Thyroid gland (tissue), 4 donors: Measurements from ENCODE around the gene FBXO17.

Experiments
- POLR2A ChIP-seq, 2 donors: fragments of 450-650 bp; IDR thresholded peaks; one replicate each; pipeline ENCODE4 v1.6.1; 2017; ENCODE audit warnings: antibody characterized with exemption in 2 of 2, mild to moderate bottlenecking in 2 of 2, moderate library complexity in 1 of 2
- TF ChIP-seq, protein P1 (sequence below), 6 experiments: fragments of 200-600 bp in 3 of 6; fragments of 450-650 bp in 3 of 6; sonication (generic) in 3 of 6; IDR thresholded peaks; one replicate each; pipeline ENCODE4 v1.5.1; 2016 to 2019; ENCODE audit warnings: antibody characterized with exemption in 6 of 6, mild to moderate bottlenecking in 2 of 6, inconsistent platforms in 1 of 6, moderate library complexity in 1 of 6

- TF ChIP-seq, protein P1, sequence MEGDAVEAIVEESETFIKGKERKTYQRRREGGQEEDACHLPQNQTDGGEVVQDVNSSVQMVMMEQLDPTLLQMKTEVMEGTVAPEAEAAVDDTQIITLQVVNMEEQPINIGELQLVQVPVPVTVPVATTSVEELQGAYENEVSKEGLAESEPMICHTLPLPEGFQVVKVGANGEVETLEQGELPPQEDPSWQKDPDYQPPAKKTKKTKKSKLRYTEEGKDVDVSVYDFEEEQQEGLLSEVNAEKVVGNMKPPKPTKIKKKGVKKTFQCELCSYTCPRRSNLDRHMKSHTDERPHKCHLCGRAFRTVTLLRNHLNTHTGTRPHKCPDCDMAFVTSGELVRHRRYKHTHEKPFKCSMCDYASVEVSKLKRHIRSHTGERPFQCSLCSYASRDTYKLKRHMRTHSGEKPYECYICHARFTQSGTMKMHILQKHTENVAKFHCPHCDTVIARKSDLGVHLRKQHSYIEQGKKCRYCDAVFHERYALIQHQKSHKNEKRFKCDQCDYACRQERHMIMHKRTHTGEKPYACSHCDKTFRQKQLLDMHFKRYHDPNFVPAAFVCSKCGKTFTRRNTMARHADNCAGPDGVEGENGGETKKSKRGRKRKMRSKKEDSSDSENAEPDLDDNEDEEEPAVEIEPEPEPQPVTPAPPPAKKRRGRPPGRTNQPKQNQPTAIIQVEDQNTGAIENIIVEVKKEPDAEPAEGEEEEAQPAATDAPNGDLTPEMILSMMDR (IDR thresholded peaks at IDR 0.05), result no peak
- no peak for TF ChIP-seq POLR2A (IDR thresholded peaks at IDR 0.05)
Observed at GRCh38 chr19:38904581-38905539, 70.7 kb downstream of the FBXO17 start.
